ACC112 (cell line): Measurements from ENCODE around the gene RASD1.

ENCODE experiments used
- H2AFZ ChIP-seq: fragments of 200-600 bp; sonication (generic); one replicate; pipeline ENCODE4 v1.6.0; 2017; ENCODE audit warnings: antibody characterized with exemption, low read length; ENCODE audit not compliant: unreplicated experiment
- H3K27ac ChIP-seq: fragments of 200-600 bp; sonication (generic); 2 replicates; pipeline ENCODE4 v1.5.1; 2014; ENCODE audit warnings: low read depth, mild to moderate bottlenecking, antibody characterized with exemption, low read length, moderate library complexity
- H3K27me3 ChIP-seq: fragments of 200-600 bp; sonication (generic); 2 replicates; pipeline ENCODE4 v1.6.1; 2014; ENCODE audit warnings: mild to moderate bottlenecking, antibody characterized with exemption, low read length, moderate library complexity, mixed read lengths; ENCODE audit not compliant: insufficient read depth
- H3K36me3 ChIP-seq: fragments of 200-600 bp; sonication (generic); 2 replicates; pipeline ENCODE4 v1.6.1; 2016; ENCODE audit warnings: mild to moderate bottlenecking, antibody characterized with exemption, low read length, moderate library complexity, mixed read lengths; ENCODE audit not compliant: insufficient read depth
- H3K4me1 ChIP-seq: fragments of 200-600 bp; sonication (generic); one replicate; pipeline ENCODE4 v1.6.1; 2016; ENCODE audit warnings: low read length, mixed read lengths; ENCODE audit not compliant: insufficient read depth, unreplicated experiment, control insufficient read depth
- H3K4me3 ChIP-seq: fragments of 200-600 bp; sonication (generic); 2 replicates; pipeline ENCODE4 v1.5.1; 2014; ENCODE audit warnings: mild to moderate bottlenecking, low read depth, low read length
- H3K79me2 ChIP-seq: fragments of 200-600 bp; sonication (generic); one replicate; pipeline ENCODE4 v1.6.0; 2016; ENCODE audit warnings: low read length; ENCODE audit not compliant: control insufficient read depth, unreplicated experiment, insufficient read depth

Gene RASD1

DNA sequence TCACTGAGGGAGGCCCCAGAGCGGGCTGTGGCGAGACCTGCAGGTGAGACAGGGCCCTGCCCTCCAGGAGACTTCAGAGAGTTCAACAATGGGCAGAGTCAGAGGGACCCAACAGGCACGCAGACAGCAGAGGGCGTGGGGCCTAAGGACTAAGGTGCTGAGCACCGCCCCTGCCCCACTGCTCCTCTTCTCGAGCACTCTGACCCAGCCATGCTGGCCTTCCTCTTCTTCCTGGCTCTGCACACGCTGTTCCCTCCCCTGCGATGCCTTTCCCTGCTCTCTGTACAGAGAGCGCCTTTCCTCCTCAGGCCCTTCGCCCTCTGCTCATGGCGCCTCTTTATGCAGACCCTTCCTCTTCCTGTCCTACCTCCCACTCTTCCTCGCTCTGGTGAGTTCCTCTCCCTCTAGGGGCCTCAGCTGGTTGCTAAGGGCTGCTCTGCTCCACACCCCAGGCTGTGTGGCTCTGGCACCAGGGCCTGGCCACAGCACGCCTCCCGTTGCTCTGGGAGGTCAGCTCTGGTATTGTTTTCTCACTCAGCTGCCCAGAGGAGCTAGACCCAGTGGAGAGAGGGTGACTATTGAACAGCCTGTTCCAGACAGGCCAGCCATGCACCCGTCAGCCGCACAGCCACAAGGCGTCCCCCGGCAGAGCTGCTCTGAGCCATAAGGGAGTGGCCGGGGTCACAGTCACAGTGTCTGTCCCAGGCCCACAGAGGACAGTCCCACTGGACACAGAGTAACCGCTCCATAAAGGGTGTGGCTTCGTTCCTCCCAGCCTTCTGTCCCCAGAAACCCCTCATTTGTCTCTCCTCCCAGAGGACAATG, 13.6 kb upstream of the RASD1 start:
- H2AFZ ChIP-seq: no peak overlapping the region
- H3K79me2 ChIP-seq: no peaks in the 10 kb centered on the region
- no peak overlapping the region for H3K4me3 ChIP-seq
- H3K27ac ChIP-seq: no peak overlapping the region
- no peaks in the 10 kb centered on the region for H3K27me3 ChIP-seq
- no peaks in the 10 kb centered on the region for H3K36me3 ChIP-seq
- H3K4me1 ChIP-seq: peaks cover 12% of the 10 kb centered on the region

GRCh38 chr17:17508646-17509591, 12.7 kb upstream of the RASD1 start:
- Histone ChIP-seq H3K36me3 (no peaks in the 10 kb centered on the region), H3K27ac (no peak overlapping the region), H3K27me3 (no peaks in the 10 kb centered on the region), H3K4me3 (no peak overlapping the region), H3K4me1 (peaks cover 12% of the 10 kb centered on the region), H2AFZ (no peak overlapping the region), H3K79me2 (no peaks in the 10 kb centered on the region)

- H3K4me3 ChIP-seq: no peak overlapping the region
- H3K79me2 ChIP-seq: no peaks in the 10 kb centered on the region
- H3K4me1 ChIP-seq: peaks cover 12% of the 10 kb centered on the region
Observed at GRCh38 chr17:17508019-17508535, 11.9 kb upstream of the RASD1 start.

GRCh38 chr17:17507465-17508011, 11.3 kb upstream of the RASD1 start:
- no peak overlapping the region for H3K4me3 ChIP-seq
- H3K27me3 ChIP-seq: no peaks in the 10 kb centered on the region
- peaks cover 8% of the 10 kb centered on the region for H3K4me1 ChIP-seq
- no peaks in the 10 kb centered on the region for H3K36me3 ChIP-seq
- no peak overlapping the region for H3K27ac ChIP-seq
- no peak overlapping the region for H2AFZ ChIP-seq
- H3K79me2 ChIP-seq: no peaks in the 10 kb centered on the region

More at GRCh38 chr17:17508019-17508535, 11.9 kb upstream of the RASD1 start:
- Histone ChIP-seq H2AFZ (no peak overlapping the region), H3K27ac (no peak overlapping the region), H3K27me3 (no peaks in the 10 kb centered on the region), H3K36me3 (no peaks in the 10 kb centered on the region)

DNA sequence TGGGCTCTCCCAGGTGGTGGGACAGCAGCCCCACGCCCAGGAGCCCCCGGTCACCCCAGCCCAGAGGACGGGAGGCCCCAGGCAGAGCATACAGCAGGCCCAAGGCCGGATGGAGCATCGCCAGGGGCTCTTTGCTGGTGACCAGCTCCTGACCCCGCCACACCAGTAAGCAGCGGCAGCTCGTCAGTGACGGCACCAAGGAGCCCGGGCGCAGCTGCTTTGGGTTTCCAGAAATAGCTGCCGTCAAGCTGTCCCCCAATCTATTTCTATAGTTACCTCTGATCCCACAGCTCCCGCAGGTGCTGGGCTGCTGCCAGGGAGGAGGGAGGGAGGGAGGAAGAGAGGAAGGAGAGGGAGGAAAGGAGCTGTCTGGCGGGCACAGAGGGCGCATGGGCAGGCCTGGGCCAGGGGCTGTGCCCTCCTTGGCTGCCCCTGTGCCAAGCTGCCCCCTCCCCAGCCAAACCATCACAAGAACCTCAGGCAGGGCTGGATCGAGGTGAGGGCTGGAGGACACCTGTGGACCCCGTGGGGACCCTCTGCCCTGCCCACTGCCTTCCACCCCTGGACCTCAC, 10.8 kb upstream of the RASD1 start:
- peaks cover 3% of the 10 kb centered on the region for H3K4me1 ChIP-seq
- no peaks in the 10 kb centered on the region for H3K79me2 ChIP-seq
- H3K27me3 ChIP-seq: no peaks in the 10 kb centered on the region
- H3K4me3 ChIP-seq: no peak overlapping the region
- H3K27ac ChIP-seq: no peak overlapping the region
- H3K36me3 ChIP-seq: no peaks in the 10 kb centered on the region
- H2AFZ ChIP-seq: no peak overlapping the region

DNA sequence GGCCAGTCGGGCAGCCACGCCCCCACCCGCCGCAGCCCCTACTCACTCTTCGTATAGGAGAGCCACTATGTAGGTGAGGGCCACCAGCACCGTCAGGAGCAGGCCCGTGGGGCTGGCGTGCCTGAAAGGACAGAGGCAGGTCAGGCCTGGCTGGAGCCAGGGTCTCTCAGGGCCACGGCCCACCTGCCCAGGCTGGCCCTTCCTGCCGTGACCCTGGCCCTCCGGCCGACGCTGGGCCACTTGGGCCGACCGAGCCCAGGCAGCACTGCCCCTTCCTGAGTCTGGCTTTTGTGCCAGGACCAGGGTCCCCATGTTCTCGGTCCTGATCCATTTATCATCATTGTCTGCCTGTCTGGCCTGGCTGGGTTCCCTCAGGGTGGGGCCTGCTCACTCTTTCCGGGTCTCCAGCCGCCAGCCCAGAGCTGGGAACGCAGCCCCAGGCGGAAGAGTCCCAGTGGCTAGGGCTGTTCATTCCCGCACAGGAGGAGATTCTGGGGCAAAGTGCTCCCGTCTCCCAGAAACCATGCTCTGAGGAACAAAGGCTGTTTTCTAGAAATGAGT, 10.1 kb upstream of the RASD1 start:
- H3K27me3 ChIP-seq: no peaks in the 10 kb centered on the region
- H3K4me3 ChIP-seq: no peak overlapping the region
- no peaks in the 10 kb centered on the region for H3K4me1 ChIP-seq
- H3K36me3 ChIP-seq: no peaks in the 10 kb centered on the region
- H2AFZ ChIP-seq: no peak overlapping the region
- no peaks in the 10 kb centered on the region for H3K79me2 ChIP-seq
- H3K27ac ChIP-seq: no peak overlapping the region

GRCh38 chr17:17505610-17506171, 9.5 kb upstream of the RASD1 start:
- H3K79me2 ChIP-seq: no peaks in the 10 kb centered on the region
- no peak overlapping the region for H2AFZ ChIP-seq
- H3K27ac ChIP-seq: no peak overlapping the region
- H3K4me3 ChIP-seq: no peak overlapping the region
- no peaks in the 10 kb centered on the region for H3K27me3 ChIP-seq
- no peaks in the 10 kb centered on the region for H3K36me3 ChIP-seq
- H3K4me1 ChIP-seq: no peaks in the 10 kb centered on the region

GRCh38 chr17:17505151-17505550, 9.0 kb upstream of the RASD1 start:
- Histone ChIP-seq H3K79me2 (no peaks in the 10 kb centered on the region), H3K27me3 (no peaks in the 10 kb centered on the region), H3K4me3 (no peak overlapping the region), H3K4me1 (no peaks in the 10 kb centered on the region), H3K36me3 (no peaks in the 10 kb centered on the region), H2AFZ (no peak overlapping the region), H3K27ac (no peak overlapping the region)

- Histone ChIP-seq H3K4me3 (no peak overlapping the region), H3K27ac (no peak overlapping the region), H3K27me3 (no peaks in the 10 kb centered on the region), H3K36me3 (no peaks in the 10 kb centered on the region), H3K79me2 (no peaks in the 10 kb centered on the region), H3K4me1 (no peaks in the 10 kb centered on the region), H2AFZ (no peak overlapping the region)
Observed at GRCh38 chr17:17504341-17505140, 8.3 kb upstream of the RASD1 start.
